ENCODE results near the gene CASP8. TPM values are rescaled to one million over a fixed set of nuclear protein-coding genes. Genes with fewer than 3 reads are reported as not detected.

The CASP8 gene
- total RNA-seq, 1 experiment from 2014 or later, result 34.8 TPM

GRCh38 chr2:201261471-201261870 lies 1.1 kb downstream of the CASP8 start:
- in situ Hi-C loops (cut with HindIII; ENCODE audit: low pct_unique_long_range_greater_than_20kb, low sequenced_read_pairs) (no loop called here), intact Hi-C loops (cut with micrococcal nuclease; ENCODE audit: unreplicated experiment) (no loop called here)
- Histone ChIP-seq H3K36me3 (ENCODE audit: control insufficient read depth, insufficient read depth, low read length) (no peaks in the 10 kb centered on the region), H3K4me3 (ENCODE audit: low read depth in 2 of 2, low read length in 2 of 2) (peak overlapping the region; percentile 25 to 46), H3K27me3 (ENCODE audit: control insufficient read depth, insufficient read depth, low read length) (no peaks in the 10 kb centered on the region), H3K4me1 (ENCODE audit: control insufficient read depth, insufficient read depth, low read length) (peaks cover 57% of the 10 kb centered on the region), H3K9me3 (ENCODE audit: control insufficient read depth, insufficient read depth, low read depth, low read length) (no peaks in the 10 kb centered on the region), H3K27ac (ENCODE audit: low read length) (peak overlapping the region; percentile 100)
- ATAC-seq (peak; percentile 35; the same call in 1 of the 2 replicates), DNase-seq (ENCODE audit: low read depth, low spot score) (no peak)
- no peak for TF ChIP-seq CTCF (IDR thresholded peaks at IDR 0.05)
- no peak for TF ChIP-seq SIN3A (IDR thresholded peaks at IDR 0.05; ENCODE audit: borderline replicate concordance, insufficient read depth, low read depth, low read length)
- no peak for TF ChIP-seq POLR2AphosphoS5 (IDR thresholded peaks at IDR 0.05; ENCODE audit: low read depth, low read length)
- TF ChIP-seq REST (IDR thresholded peaks at IDR 0.05; ENCODE audit: insufficient read depth in 1 of 2, low read depth in 2 of 2, low read length in 1 of 2), result no peak
- TF ChIP-seq TCF7L2 (IDR thresholded peaks at IDR 0.05; ENCODE audit: low read depth, low read length), result no peak
- no TSS peak for BruUV-seq (replicated peaks)
- CTCF ChIA-PET, result no interaction called here
- POLR2A ChIA-PET, result interaction anchor here (0.9 kb wide), 1 partner anchor 397 kb away, joined by 3 read pairs; the partner anchor contains the start of gene CLK1

- Histone ChIP-seq H3K4me3 (ENCODE audit: low read depth in 2 of 2, low read length in 2 of 2) (peak overlapping the region; percentile 25 to 46), H3K36me3 (ENCODE audit: control insufficient read depth, insufficient read depth, low read length) (no peaks in the 10 kb centered on the region), H3K9me3 (ENCODE audit: control insufficient read depth, insufficient read depth, low read depth, low read length) (no peaks in the 10 kb centered on the region), H3K4me1 (ENCODE audit: control insufficient read depth, insufficient read depth, low read length) (peaks cover 54% of the 10 kb centered on the region), H3K27me3 (ENCODE audit: control insufficient read depth, insufficient read depth, low read length) (no peaks in the 10 kb centered on the region), H3K27ac (ENCODE audit: low read length) (peak overlapping the region; percentile 100)
- ATAC-seq, result no peak
- no peak for TF ChIP-seq TCF7L2 (IDR thresholded peaks at IDR 0.05; ENCODE audit: low read depth, low read length)
- TF ChIP-seq CTCF (IDR thresholded peaks at IDR 0.05), result no peak
- TF ChIP-seq REST (IDR thresholded peaks at IDR 0.05; ENCODE audit: insufficient read depth in 1 of 2, low read depth in 2 of 2, low read length in 1 of 2), result no peak
- TF ChIP-seq SIN3A (IDR thresholded peaks at IDR 0.05; ENCODE audit: borderline replicate concordance, insufficient read depth, low read depth, low read length), result no peak
- TF ChIP-seq POLR2AphosphoS5 (IDR thresholded peaks at IDR 0.05; ENCODE audit: low read depth, low read length), result no peak
- POLR2A ChIA-PET, result interaction anchor here (0.9 kb wide), 1 partner anchor 398 kb away, joined by 3 read pairs; the partner anchor contains the start of gene CLK1
- in situ Hi-C loops (cut with HindIII; ENCODE audit: low pct_unique_long_range_greater_than_20kb, low sequenced_read_pairs) (no loop called here), intact Hi-C loops (cut with micrococcal nuclease; ENCODE audit: unreplicated experiment) (no loop called here)
- CTCF ChIA-PET, result no interaction called here
- DNase-seq (ENCODE audit: low read depth, low spot score), result no peak
- BruUV-seq (replicated peaks), result no TSS peak
Measured at GRCh38 chr2:201261906-201262305, 1.6 kb downstream of the CASP8 start.

All from Panc1 (cell line).